ENCODE results near the gene PROM1.

The PROM1 gene

DNA sequence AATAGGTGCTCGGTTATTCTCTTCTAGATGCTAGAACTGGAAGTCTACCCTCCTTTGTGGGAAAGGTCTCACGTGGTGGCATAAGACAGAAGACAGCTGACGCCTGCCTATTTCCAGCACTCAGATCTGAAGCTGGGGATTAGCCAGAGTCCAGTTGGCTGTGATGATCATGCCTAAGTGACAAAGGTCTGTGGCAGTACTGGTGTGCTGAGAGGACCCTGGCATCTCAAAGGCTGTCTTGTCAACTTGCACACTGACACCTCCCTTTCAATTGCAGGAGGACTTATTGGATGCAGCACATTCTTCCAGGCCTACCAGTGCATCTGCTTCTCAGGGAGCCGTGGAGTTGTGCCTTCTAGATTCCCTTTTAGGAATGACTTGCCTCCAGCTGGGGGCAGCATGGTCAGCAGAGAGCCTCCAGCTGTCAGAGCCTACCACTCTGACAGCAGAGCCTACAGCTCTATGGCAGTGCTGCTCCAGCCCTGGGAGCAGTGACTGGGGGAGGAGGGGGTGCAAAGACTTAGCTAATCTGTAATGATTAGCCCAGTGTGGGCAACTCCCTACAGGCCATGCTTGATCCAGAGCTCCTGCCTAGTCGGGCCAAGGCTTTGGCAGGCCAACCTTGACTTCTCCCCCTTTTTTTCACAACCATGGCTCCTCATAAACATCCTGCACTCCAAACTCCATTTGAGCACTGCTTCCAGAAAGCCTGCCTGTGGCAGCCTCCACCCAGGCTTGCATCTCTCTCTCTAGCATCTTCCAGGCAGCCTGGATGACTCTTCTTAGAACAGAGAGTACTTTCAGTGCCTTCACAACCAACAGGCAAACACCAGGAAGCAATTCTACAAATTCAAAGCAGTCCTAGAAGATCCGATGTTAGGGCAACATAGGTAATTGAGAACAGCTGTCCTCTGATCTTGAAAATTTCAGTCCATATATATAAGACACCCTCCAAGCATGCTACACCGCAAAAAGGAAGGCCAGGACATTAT is 107.1 kb downstream of the PROM1 start:
- no peak for DNase-seq

DNA sequence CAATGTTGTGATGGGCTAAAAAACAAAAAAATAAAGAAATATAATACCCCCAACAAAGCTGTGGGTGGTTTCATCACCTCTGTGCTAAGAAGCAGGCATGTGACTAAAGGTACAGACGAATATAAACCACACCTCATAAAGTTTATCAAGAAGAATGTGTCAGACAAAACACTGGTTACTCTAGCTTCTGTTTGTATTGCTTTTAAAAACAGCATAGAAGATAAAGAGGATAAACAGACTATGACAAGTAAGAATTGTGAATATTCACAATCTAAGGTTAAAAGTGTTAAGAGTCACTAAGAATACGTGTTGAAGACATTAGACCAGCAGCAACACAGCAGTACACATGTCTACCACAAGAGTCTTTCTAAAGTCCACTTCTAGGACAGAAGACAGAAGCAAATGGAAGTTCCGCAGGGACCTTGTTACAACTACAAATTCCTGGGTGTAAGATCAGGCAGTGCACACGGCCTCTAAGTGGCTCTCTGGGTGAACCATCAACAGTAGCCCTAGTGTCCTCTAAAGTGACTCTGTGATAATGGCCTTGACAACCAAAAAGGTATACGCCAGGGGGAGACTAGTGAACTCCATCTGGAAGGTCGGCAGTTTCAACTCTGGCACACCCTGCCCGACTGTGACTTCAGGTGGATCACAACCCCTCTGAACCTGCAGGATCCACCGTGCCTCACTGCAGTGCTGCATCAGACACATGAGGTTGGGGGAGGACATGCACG is 112.6 kb downstream of the PROM1 start:
- no peak for DNase-seq

- DNase-seq: no peak
Observed at GRCh38 chr4:15968551-15969300, 115.1 kb downstream of the PROM1 start.

DNA sequence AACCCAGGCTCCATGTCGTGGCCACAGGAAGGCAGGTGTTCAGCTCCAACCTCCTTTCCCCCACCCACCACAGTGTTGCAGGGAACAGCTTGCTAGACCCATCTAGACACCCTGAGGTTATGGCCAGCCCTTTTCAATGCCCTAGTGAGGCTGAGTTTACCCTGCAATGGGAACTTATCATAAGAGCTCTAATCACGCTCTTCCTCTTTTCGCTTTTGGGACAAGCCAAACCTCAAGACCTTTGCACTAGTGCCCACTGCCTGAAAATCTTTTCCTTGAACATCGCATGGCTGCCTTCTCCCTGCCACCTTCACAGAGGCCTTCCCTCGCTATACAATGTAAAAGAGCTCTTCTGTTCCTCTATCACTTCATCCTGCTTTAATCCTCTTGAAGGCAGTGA is 118.5 kb downstream of the PROM1 start:
- DNase-seq: no peak

DNA sequence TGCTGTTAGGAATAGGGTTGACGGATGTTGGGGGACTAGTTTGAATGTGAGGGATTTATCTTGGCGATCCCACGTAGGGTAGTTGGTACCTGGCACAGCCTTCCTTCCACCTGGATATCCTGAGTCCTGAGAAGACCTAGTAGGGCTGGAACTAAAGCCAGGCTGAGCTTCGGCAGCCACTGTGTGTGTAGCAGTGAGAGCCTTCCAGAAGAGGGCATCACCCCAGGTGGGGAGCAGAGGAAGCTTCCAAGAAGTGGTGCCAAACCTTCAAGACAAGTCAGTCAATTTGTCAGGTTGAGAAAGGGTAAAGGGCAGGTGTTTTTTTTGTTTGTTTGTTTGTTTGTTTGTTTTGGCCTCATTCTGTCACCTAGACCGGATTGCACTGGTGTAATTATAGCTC is 119.7 kb downstream of the PROM1 start:
- no peak for DNase-seq

GRCh38 chr4:15963576-15963975 is 120.2 kb downstream of the PROM1 start:
- peak; percentile 37 for DNase-seq

DNA sequence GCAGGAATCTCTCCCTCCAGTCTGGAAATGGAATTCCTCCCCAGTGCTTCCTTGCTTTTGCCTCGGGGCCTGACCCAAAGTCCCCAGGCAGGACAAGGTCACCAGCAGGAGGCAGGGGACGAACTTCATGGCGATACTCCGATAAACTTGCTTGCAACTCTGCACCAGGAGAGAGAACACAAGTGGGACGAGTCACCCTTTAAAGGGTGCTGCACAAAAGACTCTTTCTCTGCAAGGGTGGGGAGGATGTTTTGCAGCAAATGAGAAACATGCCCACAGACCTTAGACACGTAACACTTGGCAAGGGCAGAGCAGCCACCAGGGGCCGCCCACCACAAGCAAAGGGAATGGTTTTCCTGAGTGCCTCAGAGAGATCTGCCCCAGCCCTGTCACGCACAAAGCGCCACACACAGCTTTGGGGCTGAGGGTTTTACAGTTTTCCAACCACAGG is 120.8 kb downstream of the PROM1 start, which contains the start of gene FGFBP2:
Gene FGFBP2, minus strand, starts transcription at position 175 of the 451 bp plus-strand sequence. Its CDS starts 46 bp downstream, at position 129.
- peak; percentile 35 for DNase-seq

DNA sequence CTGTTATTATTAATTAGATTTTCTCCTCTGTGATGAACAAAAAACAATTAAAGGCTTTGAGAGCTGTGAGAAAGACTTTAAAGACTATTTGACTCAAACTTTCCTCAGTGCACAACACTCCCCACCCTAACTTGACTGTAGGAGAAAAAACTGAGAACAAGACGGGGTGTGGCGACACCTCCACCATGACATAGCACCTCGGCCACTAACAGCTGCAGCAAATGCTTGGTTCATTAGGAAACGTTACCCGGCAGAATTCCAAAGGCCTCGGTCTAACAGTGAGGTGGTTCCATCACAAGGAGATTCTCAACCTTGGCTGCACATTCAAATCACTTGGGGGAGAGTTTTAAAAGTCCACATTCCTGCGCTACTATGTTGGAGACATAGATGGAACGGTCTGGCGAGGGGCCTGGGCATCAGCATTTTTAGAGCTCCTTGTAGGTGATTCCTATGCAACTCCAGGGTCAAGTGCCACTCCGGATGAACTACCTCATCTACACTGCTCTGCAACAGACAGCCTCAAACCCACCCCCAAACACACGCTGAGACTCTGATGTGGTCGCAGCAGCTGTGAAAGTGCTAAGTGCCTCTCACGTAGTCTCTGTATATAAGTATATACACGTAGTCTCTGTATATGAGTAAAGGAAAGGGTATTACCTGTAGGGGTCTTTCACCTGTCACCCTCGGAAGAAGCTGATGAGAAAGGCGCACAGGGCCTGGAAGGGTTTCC is 121.9 kb downstream of the PROM1 start:
- no peak for DNase-seq

DNA sequence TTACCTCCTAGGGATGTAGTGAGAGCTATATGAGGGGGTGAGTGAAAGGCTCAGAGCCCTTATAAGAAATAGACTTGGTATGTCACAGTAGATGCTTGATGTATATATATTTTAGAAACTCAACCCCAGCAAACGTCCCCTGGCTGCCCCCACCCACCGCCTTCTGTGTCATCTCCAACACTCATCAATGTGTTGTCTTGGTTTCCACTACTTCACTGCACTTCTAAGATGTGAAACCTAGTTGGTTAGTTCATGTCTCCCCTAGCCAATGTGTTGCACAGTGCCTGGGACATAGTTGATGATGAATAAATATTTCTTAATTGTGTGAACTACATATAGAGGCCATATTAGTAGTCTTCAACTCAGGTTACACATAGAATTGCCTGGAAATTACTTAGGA is 125.3 kb downstream of the PROM1 start:
- DNase-seq: no peak

GRCh38 chr4:15956179-15956850 is 127.5 kb downstream of the PROM1 start:
- DNase-seq: peak; percentile 88

GRCh38 chr4:15955670-15956069 is 128.2 kb downstream of the PROM1 start:
- DNase-seq: no peak

- DNase-seq: no peak
Observed at GRCh38 chr4:15953625-15954024, 130.2 kb downstream of the PROM1 start.

DNA sequence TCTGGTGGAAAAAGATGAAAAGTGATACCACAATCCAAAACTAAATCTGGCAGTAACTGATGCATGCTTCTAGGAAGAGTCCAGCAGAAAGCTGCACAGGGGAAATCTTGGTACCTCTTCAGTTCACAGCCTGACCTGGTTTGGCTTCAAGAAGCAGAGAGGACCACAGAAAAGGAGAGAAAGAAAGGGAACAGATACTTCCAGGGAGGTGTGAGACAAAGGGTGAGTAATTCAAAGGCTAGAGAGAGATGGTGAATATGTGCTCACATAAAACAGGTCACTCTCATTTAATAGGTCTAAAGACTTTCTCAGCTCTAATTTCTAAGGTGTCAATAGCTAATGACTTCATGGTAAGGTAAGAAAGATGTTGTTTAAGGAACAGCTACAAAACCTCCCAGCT is 132.0 kb downstream of the PROM1 start:
- no peak for DNase-seq

GRCh38 chr4:15948826-15949225 is 135.0 kb downstream of the PROM1 start:
- DNase-seq: no peak

DNA sequence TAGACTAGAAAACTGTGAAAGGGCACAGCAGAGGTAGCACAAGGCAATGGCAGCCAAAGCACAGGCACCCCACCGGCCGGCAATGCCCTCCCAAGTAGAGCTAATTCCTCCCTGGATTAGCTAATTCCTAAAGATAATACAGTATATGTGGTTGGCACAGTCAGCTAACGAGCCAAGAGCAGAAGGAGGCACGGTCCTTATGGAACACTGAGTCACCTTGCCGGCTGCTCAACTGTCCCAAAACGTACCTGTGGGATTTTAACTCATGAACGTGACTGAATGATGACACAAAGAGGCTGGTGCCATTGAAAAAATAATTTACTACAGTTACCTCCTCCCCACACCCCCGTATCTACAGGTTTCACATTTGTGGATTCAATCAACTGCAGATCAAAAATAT is 136.1 kb downstream of the PROM1 start:
- DNase-seq: no peak

DNA sequence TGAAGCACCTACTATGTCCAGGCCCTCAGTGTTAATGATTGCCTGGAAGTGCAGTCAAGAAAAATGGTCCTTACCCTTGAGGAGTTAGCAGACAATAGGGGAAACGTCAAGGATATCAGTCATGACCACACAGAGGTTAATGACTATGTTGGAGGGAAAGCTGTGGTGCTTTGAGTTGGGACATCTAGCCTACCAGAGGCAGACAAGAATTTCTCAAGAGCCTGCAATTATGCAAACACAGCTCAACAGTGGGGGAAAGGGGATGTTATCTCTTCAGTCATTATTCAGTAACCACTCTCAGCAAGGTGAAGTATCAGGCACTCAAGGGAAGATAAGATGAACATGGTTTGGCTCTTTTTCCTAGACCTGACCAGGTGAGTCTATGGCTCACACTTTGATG is 138.3 kb downstream of the PROM1 start:
- DNase-seq: peak; percentile 14

GRCh38 chr4:15944895-15945294 is 138.9 kb downstream of the PROM1 start:
- no peak for DNase-seq

- no peak for DNase-seq
Observed at GRCh38 chr4:15942283-15942682, 141.5 kb downstream of the PROM1 start.

DNA sequence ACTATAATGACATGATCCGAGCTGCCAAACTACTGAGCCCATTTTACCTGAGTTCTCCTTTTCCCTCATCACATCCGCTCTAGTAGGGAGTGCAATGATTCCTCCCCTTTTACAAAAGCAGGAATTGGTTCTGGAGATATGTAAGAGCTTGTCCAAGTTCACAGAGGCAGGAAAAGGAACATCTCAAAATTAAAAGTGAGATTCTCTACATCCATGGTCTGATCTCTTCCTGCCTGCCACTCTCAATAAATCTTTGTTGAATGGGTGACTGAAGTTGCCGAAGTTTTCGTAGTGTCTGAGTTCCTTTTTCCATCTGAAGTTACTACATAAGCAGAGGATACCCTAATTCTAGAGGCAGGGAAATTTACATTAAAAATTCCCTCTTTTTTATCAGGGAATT is 145.2 kb downstream of the PROM1 start, which contains the start of gene FGFBP1:
Gene FGFBP1, minus strand, starts transcription at position 101 of the 400 bp plus-strand sequence. CDS start 2,108 bp downstream, outside the sequence.
- DNase-seq: no peak

GRCh38 chr4:15938182-15938581 is 145.6 kb downstream of the PROM1 start:
- no peak for DNase-seq

- DNase-seq: no peak
Observed at GRCh38 chr4:15936495-15936894, 147.3 kb downstream of the PROM1 start.

All from suppressor macrophage treated with lipopolysaccharide for 4 hours (primary cell).